Measurements from ENCODE around the gene PDE6C.

DNA sequence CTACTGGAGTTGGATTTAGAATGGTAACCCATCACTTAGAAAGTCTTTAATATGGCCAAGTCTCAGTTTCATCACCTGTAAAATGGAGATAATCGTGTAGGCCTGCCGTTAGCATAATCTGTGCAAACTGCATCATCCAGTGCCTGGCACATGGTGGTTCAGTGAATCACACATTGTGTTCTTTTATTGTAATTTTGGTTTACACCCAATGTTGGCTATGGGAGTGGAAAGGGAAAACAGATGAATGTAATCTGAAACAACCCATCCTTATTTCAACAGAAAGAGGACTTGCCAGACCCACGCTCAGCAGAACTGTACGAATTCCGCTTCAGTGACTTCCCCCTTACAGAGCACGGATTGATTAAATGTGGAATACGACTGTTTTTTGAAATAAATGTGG, 27.5 kb downstream of the PDE6C start:
- TF ChIP-seq, protein P1, sequence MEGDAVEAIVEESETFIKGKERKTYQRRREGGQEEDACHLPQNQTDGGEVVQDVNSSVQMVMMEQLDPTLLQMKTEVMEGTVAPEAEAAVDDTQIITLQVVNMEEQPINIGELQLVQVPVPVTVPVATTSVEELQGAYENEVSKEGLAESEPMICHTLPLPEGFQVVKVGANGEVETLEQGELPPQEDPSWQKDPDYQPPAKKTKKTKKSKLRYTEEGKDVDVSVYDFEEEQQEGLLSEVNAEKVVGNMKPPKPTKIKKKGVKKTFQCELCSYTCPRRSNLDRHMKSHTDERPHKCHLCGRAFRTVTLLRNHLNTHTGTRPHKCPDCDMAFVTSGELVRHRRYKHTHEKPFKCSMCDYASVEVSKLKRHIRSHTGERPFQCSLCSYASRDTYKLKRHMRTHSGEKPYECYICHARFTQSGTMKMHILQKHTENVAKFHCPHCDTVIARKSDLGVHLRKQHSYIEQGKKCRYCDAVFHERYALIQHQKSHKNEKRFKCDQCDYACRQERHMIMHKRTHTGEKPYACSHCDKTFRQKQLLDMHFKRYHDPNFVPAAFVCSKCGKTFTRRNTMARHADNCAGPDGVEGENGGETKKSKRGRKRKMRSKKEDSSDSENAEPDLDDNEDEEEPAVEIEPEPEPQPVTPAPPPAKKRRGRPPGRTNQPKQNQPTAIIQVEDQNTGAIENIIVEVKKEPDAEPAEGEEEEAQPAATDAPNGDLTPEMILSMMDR (IDR thresholded peaks at IDR 0.05; ENCODE audit: low read length), result no peak
- no peak for TF ChIP-seq EZH2 (optimal IDR thresholded peaks at IDR 0.05; ENCODE audit: low read depth, low read length)
